GM12878 (cell line): ENCODE measurements around the gene CAMK2B. TPM values are rescaled to one million over a fixed set of nuclear protein-coding genes. Genes with fewer than 3 reads are reported as not detected.

Experiments
- ATAC-seq: fragments of 200-7000 bp; cut with Tn5 transposase; 3 replicates; pipeline ENCODE4 v1.9.1; 2020; ENCODE audit warnings: mild to moderate bottlenecking, moderate library complexity
- BruUV-seq: library from RNA; stranded (reverse); fragments of 400-500 nt; replicated peaks from 2 replicates; lab custom pipeline; 2021; lab: Mats Ljungman, UMichigan
- CTCF ChIA-PET: fragments of 300-600 bp; sonication (Branson Sonifier 250); formaldehyde crosslinking; extraction: SDS; loops from one replicate; lab custom pipeline; 2021; ENCODE audit warnings: inconsistent platforms; lab: Yijun Ruan, JAX
- POLR2A ChIA-PET: fragments of 350-600 bp; formaldehyde crosslinking; extraction: SDS; loops from one replicate; lab custom pipeline; 2021; ENCODE audit warnings: inconsistent platforms; lab: Charles Lee
- RAD21 ChIA-PET: fragments of 300-600 bp; sonication (Branson Sonifier 250); formaldehyde crosslinking; loops from one replicate; lab custom pipeline; 2023; ENCODE audit warnings: antibody characterized with exemption; ENCODE audit not compliant: unreplicated experiment; lab: Charles Lee
- SMC1A ChIA-PET: fragments of 300-600 bp; sonication (Branson Sonifier 250); formaldehyde crosslinking; loops from one replicate; lab custom pipeline; 2023; ENCODE audit not compliant: unreplicated experiment, uncharacterized antibody; lab: Charles Lee
- DNase-seq: peaks from one replicate; pipeline ENCODE4 v3.0.0-alpha.2; 2011; ENCODE audit warnings: low read depth, low spot score
- FAIRE-seq: peaks from 3 replicates; lab custom pipeline; 2011; peaks lifted over from hg19 to GRCh38; lab: Jason Lieb, UNC
- H2AFZ ChIP-seq: 2 replicates; pipeline ENCODE4 v1.6.0; 2011; ENCODE audit warnings: low read depth, low read length, control low read depth; ENCODE audit not compliant: control insufficient read depth
- H3K27ac ChIP-seq: 2 replicates; pipeline ENCODE4 v1.5.1; 2011; ENCODE audit warnings: control low read depth; ENCODE audit not compliant: control insufficient read depth, insufficient read depth
- H3K27me3 ChIP-seq, 2 experiments: replicated peaks in 1 of 2; 2 replicates each; pipeline versions ENCODE4 v1.6.0 to v1.6.1; 2011; ENCODE audit warnings: low read length in 1 of 2; ENCODE audit not compliant: control insufficient read depth in 2 of 2, insufficient read depth in 2 of 2
- H3K36me3 ChIP-seq, 2 experiments: 2 replicates each; pipeline ENCODE4 v1.5.1; 2011; ENCODE audit warnings: low read length in 1 of 2; ENCODE audit not compliant: control insufficient read depth in 2 of 2, insufficient read depth in 2 of 2
- H3K4me1 ChIP-seq: 2 replicates; pipeline ENCODE4 v1.6.1; 2011; ENCODE audit warnings: mild to moderate bottlenecking, low read length, moderate library complexity, mixed read lengths; ENCODE audit not compliant: control insufficient read depth, insufficient read depth
- H3K4me2 ChIP-seq: 2 replicates; pipeline ENCODE4 v1.6.0; 2011; ENCODE audit warnings: control low read depth; ENCODE audit not compliant: control insufficient read depth, insufficient read depth
- H3K4me3 ChIP-seq: fragments of 200-600 bp; sonication (generic); 2 replicates; pipeline ENCODE4 v1.5.1; 2016
- H3K79me2 ChIP-seq: 2 replicates; pipeline ENCODE4 v1.6.0; 2011; ENCODE audit warnings: low read length; ENCODE audit not compliant: control insufficient read depth, insufficient read depth
- H3K9ac ChIP-seq: 2 replicates; pipeline ENCODE4 v1.8.0; 2011; ENCODE audit warnings: low read length, control low read depth, mixed read lengths; ENCODE audit not compliant: control insufficient read depth, insufficient read depth
- H3K9me3 ChIP-seq: replicated peaks from 3 replicates; pipeline ENCODE4 v1.5.1; 2011; ENCODE audit warnings: mild to moderate bottlenecking, low read length; ENCODE audit not compliant: control insufficient read depth, insufficient read depth
- H4K20me1 ChIP-seq: 2 replicates; pipeline ENCODE4 v1.6.0; 2011; ENCODE audit not compliant: control insufficient read depth, insufficient read depth
- BCL11A ChIP-seq: IDR thresholded peaks from 2 replicates; pipeline ENCODE4 v1.6.1; 2011; ENCODE audit warnings: low read depth, low read length
- CBX5 ChIP-seq: sonication (generic); IDR thresholded peaks from 2 replicates; pipeline ENCODE4 v1.6.1; 2016; ENCODE audit warnings: low read depth, moderate library complexity, mild to moderate bottlenecking, inconsistent platforms
- KDM1A ChIP-seq: fragments of 200-600 bp; sonication (generic); IDR thresholded peaks from 2 replicates; pipeline ENCODE4 v1.6.1; 2016; ENCODE audit warnings: borderline replicate concordance
- NBN ChIP-seq: fragments of 450-650 bp; IDR thresholded peaks from 2 replicates; pipeline ENCODE4 v1.6.1; 2016
- NR2C2 ChIP-seq: IDR thresholded peaks from 2 replicates; pipeline ENCODE4 v1.6.1; 2011; ENCODE audit warnings: borderline replicate concordance, low read depth; ENCODE audit not compliant: control insufficient read depth, insufficient read length
- NRF1 ChIP-seq: conservative IDR thresholded peaks from 2 replicates; pipeline ENCODE4 v1.6.1; 2011; ENCODE audit warnings: mild to moderate bottlenecking, low read depth, low read length, improper control_type of control experiment
- POLR2AphosphoS2 ChIP-seq: IDR thresholded peaks from 2 replicates; pipeline ENCODE4 v1.6.1; 2011; ENCODE audit warnings: low read depth, mild to moderate bottlenecking, low read length, improper control_type of control experiment, moderate library complexity
- RB1 ChIP-seq: fragments of 450-650 bp; formaldehyde crosslinking; IDR thresholded peaks from 2 replicates; pipeline ENCODE4 v1.6.1; 2017; ENCODE audit warnings: mild to moderate bottlenecking, borderline replicate concordance
- RCOR1 ChIP-seq: conservative IDR thresholded peaks from 2 replicates; pipeline ENCODE4 v1.6.1; 2012; ENCODE audit warnings: low read depth, low read length, improper control_type of control experiment
- REST ChIP-seq: IDR thresholded peaks from 2 replicates; pipeline ENCODE4 v1.6.1; 2012; ENCODE audit warnings: mild to moderate bottlenecking, low read depth, low read length
- SKIL ChIP-seq: fragments of 450-650 bp; IDR thresholded peaks from 2 replicates; pipeline ENCODE4 v1.6.1; 2017; ENCODE audit warnings: mild to moderate bottlenecking, low read depth, inconsistent platforms; ENCODE audit not compliant: poor library complexity, severe bottlenecking
- SMC3 ChIP-seq: IDR thresholded peaks from 2 replicates; pipeline ENCODE4 v1.6.1; 2011; ENCODE audit warnings: low read length, improper control_type of control experiment, borderline replicate concordance
- SUPT20H ChIP-seq: IDR thresholded peaks from 2 replicates; pipeline ENCODE4 v1.6.1; 2011; ENCODE audit warnings: low read depth, mild to moderate bottlenecking, low read length, moderate library complexity, borderline replicate concordance; ENCODE audit not compliant: control insufficient read depth
- TCF12 ChIP-seq: IDR thresholded peaks from 2 replicates; pipeline ENCODE4 v1.6.1; 2011; ENCODE audit warnings: low read depth, mild to moderate bottlenecking, low read length
- ZBTB40 ChIP-seq: fragments of 450-650 bp; IDR thresholded peaks from 2 replicates; pipeline ENCODE4 v1.6.1; 2016; ENCODE audit warnings: mild to moderate bottlenecking, moderate library complexity, borderline replicate concordance
- WGBS: methylation state at CpG from one replicate; pipeline ENCODE4 v1.1.6; 2016; ENCODE audit warnings: low lambda C conversion rate; ENCODE audit not compliant: insufficient replicate concordance, insufficient coverage; ENCODE audit errors: missing lambda C conversion rate; 5-methylcytosine and 5-hydroxymethylcytosine counted together
- in situ Hi-C: fragments of 300-500 bp; cut with MboI; formaldehyde crosslinking; loops from 9 replicates; pipeline ENCODE4 v1.14.3; 2018; ENCODE audit warnings: mixed read lengths
- intact Hi-C: fragments of 100-400 bp; cut with micrococcal nuclease; formaldehyde crosslinking; loops from one replicate; pipeline ENCODE4 v1.14.2; 2022; ENCODE audit not compliant: unreplicated experiment
- polyA plus RNA-seq, 11 experiments: library from polyadenylated mRNA; depleted of rRNA in 4 of 11; unstranded in 6 of 11; stranded (reverse) in 5 of 11; fragments of >200 nt; fragmentation: Nextera tagmentation in 4 of 11; fragmentation: Illumina TruSeq in 1 of 11; extraction: Ambion mirVana in 4 of 11; extraction: Trizol in 1 of 11; gene quantifications; 1 replicate in 1 of 11; 2 replicates in 10 of 11; pipeline versions ENCODE4 v1.2.1 to v1.2.3, GENCODE V29; 2011 to 2016; ENCODE audit warnings: inconsistent platforms in 2 of 11, missing spikeins in 2 of 11, low read depth in 1 of 11
- total RNA-seq, 4 experiments: library from RNA; depleted of rRNA in 3 of 4; stranded (reverse); fragments of >200 nt in 3 of 4; fragmentation: Illumina TruSeq in 1 of 4; extraction: Trizol in 1 of 4; gene quantifications; 2 replicates each; pipeline versions ENCODE4 v1.2.1 to v1.2.3, GENCODE V29; 2013 to 2021

CAMK2B gene
- total and polyA plus RNA-seq, 10 of the 15 experiments (the other 5 are each of a cell fraction or from before 2014, with no cell fraction given): 0.06 to 0.23 (median 0.11) TPM; not detected in 5

GRCh38 chr7:44177570-44178131 lies 147.7 kb downstream of the CAMK2B start:
- CTCF ChIA-PET: no interaction called here
- WGBS: 22% methylated on average over 4 of the region's 4 CpGs
- TF ChIP-seq KDM1A (no peak), ZBTB40 (no peak), SUPT20H (no peak), SMC3 (no peak), CBX5 (no peak), NRF1 (no peak), NBN (no peak), RCOR1 (no peak), BCL11A (no peak), SKIL (no peak), REST (no peak), TCF12 (no peak), NR2C2 (no peak), RB1 (no peak), POLR2AphosphoS2 (no peak)

More at GRCh38 chr7:44177570-44178131, 147.7 kb downstream of the CAMK2B start:
- H3K36me3 ChIP-seq: no peaks in the 10 kb centered on the region
- H3K9me3 ChIP-seq: no peaks in the 10 kb centered on the region; the same call in 2 of the 3 replicates
- no peaks in the 10 kb centered on the region for H4K20me1 ChIP-seq
- in situ Hi-C loops (no loop called here), intact Hi-C loops (no loop called here)
- H3K9ac ChIP-seq: no peak overlapping the region
- FAIRE-seq: no peak
- SMC1A ChIA-PET: no interaction called here
- no peaks in the 10 kb centered on the region for H3K4me1 ChIP-seq
- BruUV-seq: no TSS peak
- no peak for DNase-seq
- peaks cover 0 to 2% of the 10 kb centered on the region in 2 experiments; a peak in 2 of 4 replicates for H3K27me3 ChIP-seq
- no peak overlapping the region for H2AFZ ChIP-seq
- no peak for ATAC-seq
- RAD21 ChIA-PET: no interaction called here
- H3K4me2 ChIP-seq: no peak overlapping the region
- POLR2A ChIA-PET: no interaction called here
- H3K79me2 ChIP-seq: no peaks in the 10 kb centered on the region
- no peak overlapping the region for H3K4me3 ChIP-seq
- no peak overlapping the region for H3K27ac ChIP-seq
